Measurements from ENCODE around the gene PRKAR1A.
"Not testable (repeated sequence)": the region's sequence is repeated elsewhere in the genome, so short reads cannot be mapped to it uniquely, and the experiment has no call there.

The PRKAR1A gene

DNA sequence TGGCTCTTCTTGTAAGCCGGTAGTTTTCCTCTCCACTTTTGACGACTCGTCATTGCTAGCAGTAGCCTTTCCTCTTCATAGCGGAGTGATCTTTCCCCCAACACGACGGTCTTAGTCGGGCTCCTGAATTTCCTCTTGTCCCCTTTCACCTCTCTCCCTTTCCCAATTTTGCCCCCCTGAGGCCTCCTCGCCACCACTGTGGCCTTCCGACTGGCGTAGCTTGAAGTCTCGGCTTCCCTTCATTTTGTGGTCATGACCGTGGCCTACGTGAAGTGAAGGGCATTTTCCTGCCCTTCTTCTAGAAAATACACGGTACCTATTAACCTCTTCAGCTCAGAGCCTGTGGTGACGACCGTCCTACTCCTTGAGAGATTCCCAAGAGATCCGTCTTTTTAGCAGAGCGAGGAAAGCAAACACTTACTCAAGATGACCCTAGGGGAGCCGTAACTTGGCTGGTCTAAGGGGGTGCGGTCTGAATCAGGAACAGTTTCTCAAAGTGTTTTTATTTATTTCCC, 787 bp downstream of the PRKAR1A start:
- TF ChIP-seq, protein P1, sequence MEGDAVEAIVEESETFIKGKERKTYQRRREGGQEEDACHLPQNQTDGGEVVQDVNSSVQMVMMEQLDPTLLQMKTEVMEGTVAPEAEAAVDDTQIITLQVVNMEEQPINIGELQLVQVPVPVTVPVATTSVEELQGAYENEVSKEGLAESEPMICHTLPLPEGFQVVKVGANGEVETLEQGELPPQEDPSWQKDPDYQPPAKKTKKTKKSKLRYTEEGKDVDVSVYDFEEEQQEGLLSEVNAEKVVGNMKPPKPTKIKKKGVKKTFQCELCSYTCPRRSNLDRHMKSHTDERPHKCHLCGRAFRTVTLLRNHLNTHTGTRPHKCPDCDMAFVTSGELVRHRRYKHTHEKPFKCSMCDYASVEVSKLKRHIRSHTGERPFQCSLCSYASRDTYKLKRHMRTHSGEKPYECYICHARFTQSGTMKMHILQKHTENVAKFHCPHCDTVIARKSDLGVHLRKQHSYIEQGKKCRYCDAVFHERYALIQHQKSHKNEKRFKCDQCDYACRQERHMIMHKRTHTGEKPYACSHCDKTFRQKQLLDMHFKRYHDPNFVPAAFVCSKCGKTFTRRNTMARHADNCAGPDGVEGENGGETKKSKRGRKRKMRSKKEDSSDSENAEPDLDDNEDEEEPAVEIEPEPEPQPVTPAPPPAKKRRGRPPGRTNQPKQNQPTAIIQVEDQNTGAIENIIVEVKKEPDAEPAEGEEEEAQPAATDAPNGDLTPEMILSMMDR (IDR thresholded peaks at IDR 0.05), result peak; percentile 13
- Histone ChIP-seq H3K4me3 (ENCODE audit: low read depth in 1 of 2, low read length in 1 of 2) (peak overlapping the region; percentile 89 to 98), H3K27me3 (no peaks in the 10 kb centered on the region), H3K27ac (peak overlapping the region; percentile 100), H3K4me1 (ENCODE audit: control insufficient read depth in 1 of 2, insufficient read depth in 1 of 2, low read depth in 1 of 2, low read length in 1 of 2) (peaks cover 55 to 60% of the 10 kb centered on the region in 2 experiments), H3K9me3 (no peaks in the 10 kb centered on the region), H3K36me3 (peaks cover 35% of the 10 kb centered on the region)

DNA sequence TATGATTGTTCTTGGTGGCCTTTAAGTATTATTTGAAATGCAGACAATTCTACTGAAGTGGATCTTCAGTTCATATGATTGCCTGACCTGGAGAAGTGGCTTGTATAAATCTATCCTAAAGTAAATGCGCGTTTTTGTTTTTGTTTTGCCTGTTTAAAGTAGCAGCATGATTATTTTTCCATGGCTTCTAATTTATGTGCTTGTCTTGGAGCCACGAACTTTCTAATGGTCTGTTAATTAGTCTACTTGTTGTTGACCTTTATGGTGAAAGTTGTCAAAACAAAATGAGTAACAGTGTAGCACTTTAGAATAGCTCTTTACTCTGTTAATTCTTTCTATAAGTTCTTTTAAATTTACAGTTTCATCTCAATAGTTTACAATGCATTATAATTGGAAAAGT, 1.7 kb downstream of the PRKAR1A start:
- H3K4me3 ChIP-seq (ENCODE audit: low read depth in 1 of 2, low read length in 1 of 2), result peak overlapping the region; percentile 89 to 98

DNA sequence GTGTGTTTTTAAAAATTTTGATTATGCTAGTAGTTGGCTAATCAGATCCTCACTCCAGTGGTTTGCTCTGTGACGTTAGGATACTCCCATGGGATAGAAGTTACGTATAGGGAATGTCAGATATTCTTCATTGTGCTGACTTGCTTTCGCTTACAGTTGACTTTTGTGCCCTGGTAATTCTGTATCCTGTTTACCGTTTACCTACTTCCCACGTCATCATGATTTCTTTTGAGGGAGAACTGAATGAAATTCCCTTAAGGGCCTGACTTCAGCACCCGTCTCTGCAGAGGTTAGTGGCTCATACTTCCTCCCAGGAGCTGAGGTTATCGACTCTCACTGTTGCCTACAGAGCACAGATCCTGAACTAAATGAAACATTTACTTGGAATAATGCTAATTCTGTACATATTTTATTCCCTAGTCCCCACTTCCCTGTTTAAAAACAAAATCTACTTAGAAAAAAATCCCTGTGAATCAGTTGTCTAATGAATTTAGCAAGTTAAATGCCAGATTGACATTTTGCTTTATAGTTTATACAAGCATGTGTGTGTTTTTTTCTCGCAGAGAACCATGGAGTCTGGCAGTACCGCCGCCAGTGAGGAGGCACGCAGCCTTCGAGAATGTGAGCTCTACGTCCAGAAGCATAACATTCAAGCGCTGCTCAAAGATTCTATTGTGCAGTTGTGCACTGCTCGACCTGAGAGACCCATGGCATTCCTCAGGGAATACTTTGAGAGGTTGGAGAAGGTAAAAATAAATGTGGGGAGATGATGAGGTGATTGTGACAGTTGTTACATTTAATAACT, 2.8 kb downstream of the PRKAR1A start:
- TF ChIP-seq, protein P1 (IDR thresholded peaks at IDR 0.05), result no peak
- peak overlapping the region; percentile 100 for H3K27ac ChIP-seq
- H3K4me3 ChIP-seq (ENCODE audit: low read depth in 1 of 2, low read length in 1 of 2), result peak overlapping the region; percentile 89 to 98

More for the DNA sequence above, 1.7 kb downstream of the PRKAR1A start:
- peaks cover 49 to 51% of the 10 kb centered on the region in 2 experiments for H3K4me1 ChIP-seq (ENCODE audit: control insufficient read depth in 1 of 2, insufficient read depth in 1 of 2, low read depth in 1 of 2, low read length in 1 of 2)
- TF ChIP-seq, protein P1 (IDR thresholded peaks at IDR 0.05), result no peak
- no peaks in the 10 kb centered on the region for H3K27me3 ChIP-seq
- H3K9me3 ChIP-seq, result no peaks in the 10 kb centered on the region
- H3K36me3 ChIP-seq, result peaks cover 43% of the 10 kb centered on the region
- H3K27ac ChIP-seq, result peak overlapping the region; percentile 100

DNA sequence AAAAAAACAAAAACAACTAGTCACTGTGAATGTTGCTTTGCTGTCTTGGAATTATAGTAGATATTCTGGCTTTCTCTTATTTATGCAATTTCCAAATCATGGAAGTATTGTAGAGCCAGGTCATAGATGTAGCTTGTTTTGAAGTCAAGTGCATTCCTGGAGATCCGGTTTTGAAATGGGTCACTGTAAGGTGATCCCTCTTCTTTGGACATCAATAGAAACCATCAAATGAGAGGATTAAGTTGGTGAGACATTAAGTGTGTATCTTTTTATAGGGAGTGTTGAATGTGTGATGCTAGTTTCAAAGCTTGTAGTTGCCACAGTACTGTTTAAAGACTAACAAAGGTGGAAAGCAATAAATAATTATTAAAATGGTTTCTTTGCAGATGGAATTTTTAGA, 4.5 kb downstream of the PRKAR1A start:
- peak overlapping the region; percentile 10 for H3K27ac ChIP-seq
- TF ChIP-seq, protein P1 (IDR thresholded peaks at IDR 0.05), result no peak
- H3K9me3 ChIP-seq, result no peaks in the 10 kb centered on the region

More for the DNA sequence above, 2.8 kb downstream of the PRKAR1A start:
- H3K27me3 ChIP-seq, result no peaks in the 10 kb centered on the region
- no peaks in the 10 kb centered on the region for H3K9me3 ChIP-seq
- peaks cover 54% of the 10 kb centered on the region for H3K36me3 ChIP-seq
- peaks cover 40 to 41% of the 10 kb centered on the region in 2 experiments for H3K4me1 ChIP-seq (ENCODE audit: control insufficient read depth in 1 of 2, insufficient read depth in 1 of 2, low read depth in 1 of 2, low read length in 1 of 2)

DNA sequence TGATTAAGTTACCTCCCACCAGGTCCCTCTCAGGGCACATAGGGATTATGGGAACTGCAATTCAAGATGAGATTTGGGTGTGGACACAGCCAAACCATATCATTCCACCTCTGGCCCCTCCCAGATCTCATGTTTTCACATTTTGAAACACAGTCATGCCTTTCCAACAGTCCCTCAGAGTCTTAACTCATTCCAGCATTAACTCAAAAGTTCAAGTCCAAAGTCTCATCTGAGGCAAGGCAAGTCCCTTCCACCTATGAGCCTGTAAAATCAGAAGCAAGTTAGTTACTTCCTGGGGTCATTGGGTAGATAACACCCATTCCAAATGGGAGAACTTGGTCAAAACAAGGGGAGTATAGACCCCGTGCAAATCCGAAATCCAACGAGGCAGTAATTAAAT, 5.4 kb downstream of the PRKAR1A start:
- not testable (repeated sequence) for H3K9me3 ChIP-seq; H3K27me3 ChIP-seq; H3K4me3 ChIP-seq (ENCODE audit: low read depth in 1 of 2, low read length in 1 of 2)
- Histone ChIP-seq H3K36me3 (peaks cover 72% of the 10 kb centered on the region), H3K4me1 (ENCODE audit: control insufficient read depth in 1 of 2, insufficient read depth in 1 of 2, low read depth in 1 of 2, low read length in 1 of 2) (peaks cover 24 to 26% of the 10 kb centered on the region in 2 experiments), H3K27ac (peak overlapping the region; percentile 56)

More for the DNA sequence above, 4.5 kb downstream of the PRKAR1A start:
- no peak overlapping the region for H3K4me3 ChIP-seq (ENCODE audit: low read depth in 1 of 2, low read length in 1 of 2)
- peaks cover 64% of the 10 kb centered on the region for H3K36me3 ChIP-seq
- peaks cover 24 to 26% of the 10 kb centered on the region in 2 experiments for H3K4me1 ChIP-seq (ENCODE audit: control insufficient read depth in 1 of 2, insufficient read depth in 1 of 2, low read depth in 1 of 2, low read length in 1 of 2)
- no peaks in the 10 kb centered on the region for H3K27me3 ChIP-seq
